Measurements from ENCODE around the gene BCAN. TPM values are rescaled to one million over a fixed set of nuclear protein-coding genes. Genes with fewer than 3 reads are reported as not detected.

Gene BCAN
- total and polyA plus RNA-seq, 2 experiments from 2014 or later = not detected

DNA sequence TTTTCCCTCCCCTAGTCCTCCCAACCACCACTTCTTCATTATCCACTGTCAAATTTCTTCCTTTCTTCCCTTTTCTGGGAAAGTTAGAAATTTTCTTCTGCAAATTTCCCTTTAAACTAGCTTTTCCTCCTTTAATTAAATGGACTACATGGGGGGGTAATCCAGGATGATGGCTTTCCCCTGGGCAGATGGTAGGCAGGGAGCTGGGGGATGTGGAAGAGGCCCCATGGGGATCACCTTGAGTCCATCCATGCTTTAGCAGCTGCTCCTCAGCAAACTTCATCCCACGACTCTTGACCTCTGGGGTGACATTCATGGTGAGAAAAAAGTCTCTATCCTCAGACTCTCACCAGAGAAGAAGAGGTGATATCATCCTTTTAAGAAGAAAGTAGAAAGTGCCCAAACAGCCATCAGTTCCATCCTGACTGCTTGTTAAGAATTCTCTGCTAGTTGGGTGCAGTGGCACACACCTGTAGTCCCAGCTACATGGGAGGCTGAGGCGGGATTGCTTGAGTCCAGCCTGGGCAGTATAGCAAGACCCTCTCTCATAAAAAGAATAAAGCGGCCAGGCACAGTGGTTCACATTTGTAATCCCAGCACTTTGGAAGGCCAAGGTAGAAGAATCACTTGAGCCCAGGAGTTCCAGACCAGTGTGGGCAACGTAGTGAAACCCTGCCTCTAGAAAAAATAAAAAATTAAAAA is 43.0 kb upstream of the BCAN start:
- Histone ChIP-seq H3K4me3 (no peak overlapping the region), H4K20me1 (ENCODE audit: insufficient read depth) (no peaks in the 10 kb centered on the region), H3K4me1 (ENCODE audit: insufficient read depth) (peaks cover 17% of the 10 kb centered on the region), H3K9me3 (ENCODE audit: low read depth) (no peaks in the 10 kb centered on the region), H3K27ac (no peak overlapping the region), H3K36me3 (ENCODE audit: low read depth) (no peaks in the 10 kb centered on the region; the same call in 1 of the 2 replicates), H3K4me2 (ENCODE audit: unreplicated experiment) (no peak overlapping the region), H2AFZ (no peak overlapping the region), H3K9ac (no peak overlapping the region), H3F3A (ENCODE audit: insufficient read depth) (peaks cover 11% of the 10 kb centered on the region; the same call in 1 of the 2 replicates), H3K79me2 (ENCODE audit: insufficient read depth) (peaks cover 30% of the 10 kb centered on the region), H3K9me2 (ENCODE audit: insufficient read depth) (no peaks in the 10 kb centered on the region), H3K27me3 (replicated peaks; ENCODE audit: insufficient read depth) (no peaks in the 10 kb centered on the region)
- 94 to 98% methylated on average over 3 to 4 of the region's 4 CpGs for WGBS, 2 experiments (ENCODE audit: low coverage in 1 of 2, low lambda C conversion rate in 2 of 2, missing lambda C conversion rate in 2 of 2)
- no peak for DNase-seq
- in situ Hi-C loops (cut with MboI) = no loop called here
- TF ChIP-seq EZH2 (IDR thresholded peaks at IDR 0.05; ENCODE audit: insufficient read depth, poor library complexity, severe bottlenecking) = no peak
- no peak for TF ChIP-seq EZH2phosphoT487 (IDR thresholded peaks at IDR 0.05; ENCODE audit: insufficient read depth, low read depth)

- H3K36me3 ChIP-seq (ENCODE audit: low read depth) = no peaks in the 10 kb centered on the region; the same call in 1 of the 2 replicates
- H3K4me2 ChIP-seq (ENCODE audit: unreplicated experiment) = peak overlapping the region; percentile 94
- H3K9me2 ChIP-seq (ENCODE audit: insufficient read depth) = no peaks in the 10 kb centered on the region
- H3K27ac ChIP-seq = no peak overlapping the region
- TF ChIP-seq EZH2 (IDR thresholded peaks at IDR 0.05; ENCODE audit: insufficient read depth, poor library complexity, severe bottlenecking) = no peak
- TF ChIP-seq EZH2phosphoT487 (IDR thresholded peaks at IDR 0.05; ENCODE audit: insufficient read depth, low read depth) = no peak
- H3K79me2 ChIP-seq (ENCODE audit: insufficient read depth) = peaks cover 30% of the 10 kb centered on the region
- peaks cover 4% of the 10 kb centered on the region; the same call in 1 of the 2 replicates for H3F3A ChIP-seq (ENCODE audit: insufficient read depth)
- H3K4me1 ChIP-seq (ENCODE audit: insufficient read depth) = peaks cover 17% of the 10 kb centered on the region
- 0 out of 2 replicates have a peak overlapping the region, but pooled peaks have one; percentile 86 for H3K9ac ChIP-seq
- H3K9me3 ChIP-seq (ENCODE audit: low read depth) = no peaks in the 10 kb centered on the region
- no peak overlapping the region for H3K4me3 ChIP-seq
- in situ Hi-C loops (cut with MboI) = loop anchor here (10.0 kb wide), 1 partner anchor 215 kb away; no protein-coding TSS in a partner anchor
- WGBS, 2 experiments (ENCODE audit: low coverage in 1 of 2, low lambda C conversion rate in 2 of 2, missing lambda C conversion rate in 2 of 2) = 68 to 78% methylated on average over 3 of the region's 3 CpGs
- no peaks in the 10 kb centered on the region for H4K20me1 ChIP-seq (ENCODE audit: insufficient read depth)
- H3K27me3 ChIP-seq (replicated peaks; ENCODE audit: insufficient read depth) = no peaks in the 10 kb centered on the region
- no peak overlapping the region for H2AFZ ChIP-seq
- peak; percentile 45 for DNase-seq
Observed at GRCh38 chr1:156599811-156600210, 42.1 kb upstream of the BCAN start.

- Histone ChIP-seq H3F3A (ENCODE audit: insufficient read depth) (no peaks in the 10 kb centered on the region), H3K79me2 (ENCODE audit: insufficient read depth) (peaks cover 30% of the 10 kb centered on the region), H3K4me2 (ENCODE audit: unreplicated experiment) (peak overlapping the region; percentile 94), H3K27me3 (replicated peaks; ENCODE audit: insufficient read depth) (no peaks in the 10 kb centered on the region), H3K36me3 (ENCODE audit: low read depth) (no peaks in the 10 kb centered on the region), H3K9me3 (ENCODE audit: low read depth) (no peaks in the 10 kb centered on the region), H2AFZ (peak overlapping the region; percentile 99), H3K9ac (peak overlapping the region; percentile 86), H3K9me2 (ENCODE audit: insufficient read depth) (no peaks in the 10 kb centered on the region), H4K20me1 (ENCODE audit: insufficient read depth) (no peaks in the 10 kb centered on the region), H3K4me1 (ENCODE audit: insufficient read depth) (peaks cover 17% of the 10 kb centered on the region), H3K27ac (peak overlapping the region; percentile 76), H3K4me3 (peak overlapping the region; percentile 93)
- WGBS, 2 experiments (ENCODE audit: low coverage in 1 of 2, low lambda C conversion rate in 2 of 2, missing lambda C conversion rate in 2 of 2) = 4 to 5% methylated on average over 13 of the region's 13 CpGs
- DNase-seq = peak; percentile 51
- TF ChIP-seq EZH2phosphoT487 (IDR thresholded peaks at IDR 0.05; ENCODE audit: insufficient read depth, low read depth) = no peak
- TF ChIP-seq EZH2 (IDR thresholded peaks at IDR 0.05; ENCODE audit: insufficient read depth, poor library complexity, severe bottlenecking) = no peak
- in situ Hi-C loops (cut with MboI) = loop anchor here (10.0 kb wide), 1 partner anchor 216 kb away; no protein-coding TSS in a partner anchor
Observed at GRCh38 chr1:156600733-156601121, 41.2 kb upstream of the BCAN start.

GRCh38 chr1:156601122-156601830 is 40.6 kb upstream of the BCAN start, which contains the start of gene GPATCH4:
GPATCH4 (minus strand) TSS chr1:156601479.
- Histone ChIP-seq H3K27me3 (replicated peaks; ENCODE audit: insufficient read depth) (no peaks in the 10 kb centered on the region), H3K27ac (peak within 1 kb of the TSS; percentile 76), H3K9ac (peak within 1 kb of the TSS; percentile 86), H2AFZ (peak within 1 kb of the TSS; percentile 99), H3K9me2 (ENCODE audit: insufficient read depth) (no peaks in the 10 kb centered on the region), H3K9me3 (ENCODE audit: low read depth) (no peaks in the 10 kb centered on the region), H3K4me3 (peak within 1 kb of the TSS; percentile 93), H3K4me2 (ENCODE audit: unreplicated experiment) (peak within 1 kb of the TSS; percentile 94), H3K79me2 (ENCODE audit: insufficient read depth) (peaks cover 30% of the 10 kb centered on the region), H3K4me1 (ENCODE audit: insufficient read depth) (peaks cover 17% of the 10 kb centered on the region), H3K36me3 (ENCODE audit: low read depth) (no peaks in the 10 kb centered on the region), H3F3A (ENCODE audit: insufficient read depth) (no peaks in the 10 kb centered on the region), H4K20me1 (ENCODE audit: insufficient read depth) (no peaks in the 10 kb centered on the region)
- TF ChIP-seq EZH2phosphoT487 (IDR thresholded peaks at IDR 0.05; ENCODE audit: insufficient read depth, low read depth) = no peak
- TF ChIP-seq EZH2 (IDR thresholded peaks at IDR 0.05; ENCODE audit: insufficient read depth, poor library complexity, severe bottlenecking) = no peak
- in situ Hi-C loops (cut with MboI) = loop anchor here (10.0 kb wide), 1 partner anchor 216 kb away; no protein-coding TSS in a partner anchor
- peak; percentile 98 for DNase-seq
- WGBS, 2 experiments (ENCODE audit: low coverage in 1 of 2, low lambda C conversion rate in 2 of 2, missing lambda C conversion rate in 2 of 2) = 1% methylated on average over 35 of the region's 35 CpGs
